GM18498 (cell line): ENCODE data around the gene APAF1.

Experiments used
- ATAC-seq: cut with Tn5 transposase; IDR thresholded peaks from one replicate; pipeline ENCODE4 v1.9.1; 2021; ENCODE audit warnings: mild to moderate bottlenecking, moderate library complexity; ENCODE audit not compliant: unreplicated experiment

APAF1 gene

GRCh38 chr12:98656289-98657101 is 11.4 kb downstream of the APAF1 start:
- ATAC-seq = peak; percentile 65

- ATAC-seq = no peak
Measured at GRCh38 chr12:98660521-98660920, 15.4 kb downstream of the APAF1 start.

- no peak for ATAC-seq
Measured at GRCh38 chr12:98669751-98670150, 24.7 kb downstream of the APAF1 start.

DNA sequence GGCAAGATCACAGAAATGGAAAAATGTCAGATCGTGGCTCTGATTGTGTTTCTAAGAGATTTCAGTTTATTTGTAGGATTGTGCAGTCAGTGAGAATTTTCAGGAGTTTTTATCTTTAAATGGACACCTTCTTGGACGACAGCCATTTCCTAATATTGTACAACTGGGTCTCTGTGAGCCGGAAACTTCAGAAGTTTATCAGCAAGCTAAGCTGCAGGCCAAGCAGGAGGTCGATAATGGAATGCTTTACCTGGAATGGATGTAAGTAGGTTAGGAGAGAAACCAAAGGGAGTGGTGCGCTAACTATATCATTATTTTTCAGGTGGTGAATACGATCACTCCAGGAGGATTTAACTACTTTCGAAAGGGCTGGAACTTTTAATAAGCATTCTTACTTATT is 26.4 kb downstream of the APAF1 start:
- ATAC-seq = no peak

DNA sequence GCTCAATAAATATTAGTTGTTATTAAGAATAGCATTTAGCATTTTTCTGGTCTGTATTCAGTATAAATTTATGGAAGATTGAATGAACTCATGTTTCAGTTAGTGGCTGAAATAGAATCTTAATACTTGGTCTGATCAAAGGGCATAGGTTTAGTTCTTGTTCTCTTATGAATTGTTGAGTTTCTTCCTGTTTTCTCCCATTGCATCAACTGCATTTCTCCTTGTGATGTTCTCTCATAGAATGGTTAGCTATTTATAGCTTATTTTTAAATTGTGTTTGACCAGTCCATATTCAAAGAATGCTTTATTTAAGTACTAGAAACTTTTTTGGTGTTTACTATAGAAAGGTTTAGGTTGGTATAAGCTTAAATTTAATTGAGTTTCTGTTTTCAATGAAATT is 29.8 kb downstream of the APAF1 start:
- ATAC-seq = no peak

GRCh38 chr12:98678236-98678945 is 33.3 kb downstream of the APAF1 start:
- ATAC-seq = no peak

DNA sequence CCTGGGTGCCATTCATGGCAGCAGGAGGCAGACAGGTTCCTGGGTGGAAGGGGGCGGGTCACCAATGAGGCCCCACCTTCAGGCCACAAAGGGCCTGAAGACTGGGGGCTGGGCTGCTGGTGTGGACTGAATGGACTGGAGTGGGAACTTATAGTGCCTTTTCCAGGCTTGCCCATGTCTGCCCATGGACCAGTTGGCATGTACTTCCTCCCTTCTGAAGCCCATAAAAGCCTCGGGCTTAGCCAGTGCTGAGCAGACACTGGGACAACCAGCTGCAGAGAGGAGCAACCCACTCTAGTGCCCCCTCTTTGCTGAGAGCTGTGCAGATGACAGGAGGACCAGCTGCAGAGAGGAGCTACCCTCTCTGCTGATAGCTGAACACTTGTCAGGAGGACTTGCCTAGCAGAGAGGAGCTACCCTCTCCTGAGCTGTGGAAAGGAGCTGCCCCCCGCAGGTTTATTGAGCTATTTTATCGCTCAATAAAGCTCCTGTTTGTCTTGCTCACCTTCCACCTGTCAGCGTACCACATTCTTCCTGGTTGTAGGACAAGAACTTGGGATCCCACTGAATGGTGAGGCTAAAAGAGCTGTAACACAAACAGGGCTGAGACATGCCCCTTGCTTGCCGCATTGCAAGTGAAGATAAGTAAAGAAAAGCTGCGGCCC is 34.0 kb downstream of the APAF1 start:
- ATAC-seq = no peak

GRCh38 chr12:98679611-98680005 is 34.5 kb downstream of the APAF1 start:
- no peak for ATAC-seq

- no peak for ATAC-seq
Measured at GRCh38 chr12:98684199-98684598, 39.1 kb downstream of the APAF1 start.

GRCh38 chr12:98686603-98687002 is 41.5 kb downstream of the APAF1 start:
- no peak for ATAC-seq

- no peak for ATAC-seq
Measured at GRCh38 chr12:98691351-98691750, 46.3 kb downstream of the APAF1 start.

- ATAC-seq = no peak
Measured at GRCh38 chr12:98696036-98696646, 51.1 kb downstream of the APAF1 start.

- no peak for ATAC-seq
Measured at GRCh38 chr12:98697209-98697608, 52.1 kb downstream of the APAF1 start.

DNA sequence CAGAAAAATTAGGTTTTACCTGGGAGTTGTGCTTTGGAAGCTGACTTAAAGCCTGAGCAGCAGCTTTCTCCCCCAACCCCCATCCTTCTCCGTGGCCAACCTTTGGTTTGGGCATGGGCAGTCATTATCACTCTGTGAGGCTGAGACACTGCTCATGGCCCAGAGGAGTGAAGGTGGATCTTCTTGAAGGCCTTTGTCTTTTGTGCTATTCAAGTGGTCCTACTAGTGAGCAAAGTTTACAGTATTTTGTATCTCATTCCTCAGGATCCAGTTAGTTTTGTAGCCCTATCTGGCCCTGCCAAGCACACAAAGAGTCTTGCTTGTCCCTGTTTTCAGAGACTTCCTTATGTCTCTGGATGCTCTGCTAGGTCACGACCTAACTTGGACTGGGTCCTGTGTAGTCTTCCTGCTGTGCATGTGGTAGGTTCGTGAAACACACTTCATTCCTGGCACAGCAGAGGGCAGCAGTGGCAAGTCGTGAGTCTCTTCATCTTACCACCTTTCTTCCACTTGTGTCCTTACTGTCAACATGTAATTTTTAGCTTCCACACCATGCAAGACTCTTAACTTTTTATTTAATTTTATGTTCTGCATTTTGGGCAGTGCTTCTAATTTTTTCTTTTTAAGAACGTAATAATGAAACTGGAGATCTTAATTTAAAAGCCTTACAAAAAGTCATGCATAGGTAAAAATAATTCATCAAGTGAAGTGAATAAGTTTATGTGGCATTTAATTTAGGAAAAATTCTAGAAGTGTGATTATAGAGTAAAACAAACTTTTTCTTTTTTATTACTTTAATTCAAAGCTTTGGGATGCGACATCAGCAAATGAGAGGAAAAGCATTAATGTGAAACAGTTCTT is 53.7 kb downstream of the APAF1 start:
- peak; percentile 94 for ATAC-seq

DNA sequence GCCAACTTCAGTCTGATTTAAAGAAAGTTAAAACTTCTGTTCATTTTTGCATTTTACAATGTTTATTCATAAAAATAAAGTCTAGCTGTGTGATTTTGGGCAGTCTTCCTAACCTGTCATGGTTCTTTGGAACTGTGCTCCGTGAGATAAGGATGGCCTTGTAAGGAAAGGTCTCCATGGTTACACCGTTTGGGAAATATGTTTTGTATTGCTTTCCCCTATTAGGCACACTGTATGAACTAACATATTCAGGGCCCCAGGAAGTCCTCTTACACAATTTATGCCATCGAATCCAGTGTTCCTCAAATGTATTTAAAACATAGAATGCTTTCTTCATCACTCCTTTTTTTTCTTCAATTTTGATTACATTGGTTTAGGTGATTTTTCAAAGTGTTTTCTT is 54.5 kb downstream of the APAF1 start:
- no peak for ATAC-seq

DNA sequence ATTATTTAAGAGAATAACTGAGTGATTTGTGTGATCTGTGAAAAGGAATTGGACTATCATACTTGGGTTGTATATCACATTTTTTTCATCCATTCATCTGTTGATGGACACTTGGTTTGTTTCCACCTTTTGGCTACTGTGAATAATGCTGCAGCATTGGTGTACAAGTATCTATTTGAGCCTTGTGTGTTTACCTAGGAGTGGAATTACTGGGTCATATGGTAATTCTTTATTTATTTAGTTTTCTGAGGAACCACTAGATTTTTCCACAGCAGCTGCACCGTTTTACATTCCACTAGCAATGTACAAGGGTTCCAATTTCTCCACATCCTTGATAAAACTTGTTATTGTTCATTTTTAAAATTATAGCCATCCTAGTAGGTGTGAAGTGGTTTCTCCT is 56.1 kb downstream of the APAF1 start:
- no peak for ATAC-seq

- no peak for ATAC-seq
Measured at GRCh38 chr12:98709022-98709421, 63.9 kb downstream of the APAF1 start.

GRCh38 chr12:98714426-98714825 is 69.3 kb downstream of the APAF1 start:
- ATAC-seq = no peak

DNA sequence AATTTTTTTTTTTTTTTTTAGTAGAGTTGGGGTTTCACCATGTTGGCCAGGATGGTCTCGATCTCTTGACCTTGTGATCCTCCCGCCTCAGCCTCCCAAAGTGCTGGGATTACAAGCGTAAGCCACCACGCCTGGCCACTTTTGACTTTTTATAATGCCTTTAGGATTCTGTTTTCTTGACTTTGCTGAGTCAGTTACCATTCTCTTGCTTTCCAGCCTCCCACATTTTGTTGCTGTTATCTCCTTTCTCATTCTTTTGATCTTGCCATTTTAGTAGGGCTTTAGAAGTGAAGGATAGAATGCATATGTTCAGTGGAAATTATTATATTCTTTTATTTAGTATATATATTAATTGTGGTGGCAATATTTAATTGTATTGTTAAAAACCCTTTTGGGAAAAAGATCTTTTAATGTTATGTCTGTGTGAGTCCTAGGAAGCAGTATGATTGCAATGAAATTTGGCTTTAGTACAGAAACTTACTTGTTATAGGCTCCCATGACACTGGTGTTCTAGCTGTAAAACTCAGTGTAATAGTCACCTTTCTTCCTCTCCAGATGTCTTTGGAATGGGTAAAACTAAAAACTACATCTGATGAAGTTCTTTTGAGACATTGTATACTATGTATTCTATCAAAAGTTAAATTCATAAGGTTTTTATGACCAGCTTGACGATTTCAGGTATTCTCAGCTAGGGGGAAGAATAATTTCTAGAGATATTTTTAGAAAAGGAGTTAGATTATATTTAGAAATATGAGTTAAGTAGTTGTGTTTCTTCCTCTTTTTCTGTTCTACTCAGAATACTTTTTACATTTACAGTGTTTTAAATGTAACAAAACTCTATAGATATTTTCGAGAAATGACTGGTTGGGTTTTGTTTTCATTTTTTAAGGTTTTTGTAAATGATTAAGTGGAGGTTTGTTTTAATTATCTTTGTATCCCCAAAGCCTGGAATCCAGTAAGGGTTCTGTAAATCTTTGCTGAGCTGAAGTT is 74.7 kb downstream of the APAF1 start:
- ATAC-seq = peak; percentile 55
